NB4 (cell line): Measurements from ENCODE around the gene FOXF1.

Source experiments
- DNase-seq: peaks from one replicate; pipeline ENCODE4 v3.0.0; 2010; ENCODE audit warnings: low read depth
- H3K4me3 ChIP-seq: one replicate; pipeline ENCODE4 v1.5.1; 2011; ENCODE audit warnings: mild to moderate bottlenecking, low read depth, low read length, moderate library complexity
- CTCF ChIP-seq: IDR thresholded peaks from one replicate; pipeline ENCODE4 v1.5.1; 2012; ENCODE audit warnings: low read depth, low read length
- MAX ChIP-seq: IDR thresholded peaks from 2 replicates; pipeline ENCODE4 v1.6.1; 2011; ENCODE audit warnings: low read depth, low read length
- MYC ChIP-seq: IDR thresholded peaks from 2 replicates; pipeline ENCODE4 v1.6.1; 2011; ENCODE audit warnings: low read depth, low read length
- POLR2A ChIP-seq: IDR thresholded peaks from 2 replicates; pipeline ENCODE4 v1.6.1; 2011; ENCODE audit warnings: mild to moderate bottlenecking; ENCODE audit not compliant: insufficient read length; ENCODE audit errors: extremely low read depth

Gene FOXF1

GRCh38 chr16:86521236-86522197 is 11.2 kb downstream of the FOXF1 start:
- peak; percentile 50 for TF ChIP-seq CTCF
- no peak for TF ChIP-seq MAX
- no peak overlapping the region for H3K4me3 ChIP-seq
- DNase-seq, result peak; percentile 74

- H3K4me3 ChIP-seq, result no peak overlapping the region
- DNase-seq, result no peak
- TF ChIP-seq CTCF (no peak), MAX (no peak), POLR2A (no peak)
Measured at GRCh38 chr16:86522634-86523033, 12.3 kb downstream of the FOXF1 start.

GRCh38 chr16:86523166-86523740 is 12.9 kb downstream of the FOXF1 start:
- no peak overlapping the region for H3K4me3 ChIP-seq
- TF ChIP-seq CTCF (no peak), MYC (no peak), MAX (no peak), POLR2A (no peak)
- DNase-seq, result peak; percentile 34

- no peak overlapping the region for H3K4me3 ChIP-seq
- no peak for TF ChIP-seq MYC
- no peak for TF ChIP-seq POLR2A
- no peak for TF ChIP-seq MAX
- no peak for TF ChIP-seq CTCF
- no peak for DNase-seq
Measured at GRCh38 chr16:86524029-86524428, 13.7 kb downstream of the FOXF1 start.

- DNase-seq, result no peak
- TF ChIP-seq CTCF (no peak), MYC (no peak), MAX (no peak), POLR2A (no peak)
Measured at GRCh38 chr16:86525696-86526095, 15.4 kb downstream of the FOXF1 start.

More at GRCh38 chr16:86525696-86526095, 15.4 kb downstream of the FOXF1 start:
- no peak overlapping the region for H3K4me3 ChIP-seq
